Epithelial cell of proximal tubule (primary cell): ENCODE results near the gene CTNNA2. TPM values are rescaled to one million over a fixed set of nuclear protein-coding genes. Genes with fewer than 3 reads are reported as not detected.

Experiments used
- DNase-seq: peaks from one replicate; pipeline ENCODE4 v3.0.0-alpha.2; 2011; ENCODE audit warnings: low read depth
- H3K4me3 ChIP-seq: 2 replicates; pipeline ENCODE4 v1.5.1; 2011; ENCODE audit warnings: low read depth, mild to moderate bottlenecking, low read length
- total RNA-seq: library from RNA; depleted of rRNA; stranded (reverse); fragments of >200 nt; gene quantifications from 2 replicates; pipeline ENCODE4 v1.2.3, GENCODE V29; 2015
- TF ChIP-seq, protein P1 (sequence below): conservative IDR thresholded peaks from 2 replicates; pipeline ENCODE4 v1.5.1; 2012; ENCODE audit warnings: low read depth, mild to moderate bottlenecking, low read length

CTNNA2 gene
- total RNA-seq, 1 donor from 2014 or later: 0.06 TPM

DNA sequence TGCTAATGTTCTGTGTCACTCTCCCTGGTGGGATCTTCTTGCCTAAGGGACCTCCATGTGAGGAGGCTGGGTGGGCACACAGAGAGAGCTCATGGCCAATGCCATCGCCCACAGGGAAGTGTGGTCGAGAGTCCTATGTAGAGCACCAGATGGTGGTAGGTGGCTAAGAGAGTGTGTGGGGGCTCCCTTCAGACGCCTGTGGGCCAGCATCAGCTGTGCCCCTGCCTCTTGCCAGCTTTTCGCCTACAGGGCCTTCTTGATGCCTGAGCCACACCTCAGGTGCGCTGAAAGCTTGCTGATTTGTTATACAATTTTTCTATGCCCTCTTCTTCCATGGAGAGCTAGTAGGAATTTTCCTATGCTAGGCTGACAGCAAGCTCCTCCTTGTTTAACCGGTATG, 753.4 kb downstream of the CTNNA2 start:
- DNase-seq: no peak
- TF ChIP-seq, protein P1, sequence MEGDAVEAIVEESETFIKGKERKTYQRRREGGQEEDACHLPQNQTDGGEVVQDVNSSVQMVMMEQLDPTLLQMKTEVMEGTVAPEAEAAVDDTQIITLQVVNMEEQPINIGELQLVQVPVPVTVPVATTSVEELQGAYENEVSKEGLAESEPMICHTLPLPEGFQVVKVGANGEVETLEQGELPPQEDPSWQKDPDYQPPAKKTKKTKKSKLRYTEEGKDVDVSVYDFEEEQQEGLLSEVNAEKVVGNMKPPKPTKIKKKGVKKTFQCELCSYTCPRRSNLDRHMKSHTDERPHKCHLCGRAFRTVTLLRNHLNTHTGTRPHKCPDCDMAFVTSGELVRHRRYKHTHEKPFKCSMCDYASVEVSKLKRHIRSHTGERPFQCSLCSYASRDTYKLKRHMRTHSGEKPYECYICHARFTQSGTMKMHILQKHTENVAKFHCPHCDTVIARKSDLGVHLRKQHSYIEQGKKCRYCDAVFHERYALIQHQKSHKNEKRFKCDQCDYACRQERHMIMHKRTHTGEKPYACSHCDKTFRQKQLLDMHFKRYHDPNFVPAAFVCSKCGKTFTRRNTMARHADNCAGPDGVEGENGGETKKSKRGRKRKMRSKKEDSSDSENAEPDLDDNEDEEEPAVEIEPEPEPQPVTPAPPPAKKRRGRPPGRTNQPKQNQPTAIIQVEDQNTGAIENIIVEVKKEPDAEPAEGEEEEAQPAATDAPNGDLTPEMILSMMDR: no peak
- H3K4me3 ChIP-seq: no peak overlapping the region

DNA sequence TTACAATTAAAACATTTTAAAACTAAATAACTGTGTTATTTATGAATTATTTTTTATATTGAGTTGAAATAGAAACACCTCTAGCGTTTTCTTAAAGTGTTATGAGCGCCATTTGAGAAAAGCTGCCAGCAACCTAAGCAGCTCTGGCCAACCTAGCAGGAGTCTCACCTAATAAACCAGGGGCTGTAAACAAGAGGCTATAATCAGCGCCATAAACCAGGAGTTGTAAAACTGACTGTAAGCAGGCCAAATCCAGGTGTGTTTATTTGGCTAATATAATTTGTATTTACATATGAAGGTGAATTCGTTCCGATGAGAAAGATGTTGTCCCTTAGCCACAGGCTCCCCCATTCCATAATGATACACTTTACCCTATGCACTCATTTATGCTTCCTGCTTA, 757.0 kb downstream of the CTNNA2 start:
- DNase-seq: no peak
- TF ChIP-seq, protein P1: no peak
- H3K4me3 ChIP-seq: no peak overlapping the region

DNA sequence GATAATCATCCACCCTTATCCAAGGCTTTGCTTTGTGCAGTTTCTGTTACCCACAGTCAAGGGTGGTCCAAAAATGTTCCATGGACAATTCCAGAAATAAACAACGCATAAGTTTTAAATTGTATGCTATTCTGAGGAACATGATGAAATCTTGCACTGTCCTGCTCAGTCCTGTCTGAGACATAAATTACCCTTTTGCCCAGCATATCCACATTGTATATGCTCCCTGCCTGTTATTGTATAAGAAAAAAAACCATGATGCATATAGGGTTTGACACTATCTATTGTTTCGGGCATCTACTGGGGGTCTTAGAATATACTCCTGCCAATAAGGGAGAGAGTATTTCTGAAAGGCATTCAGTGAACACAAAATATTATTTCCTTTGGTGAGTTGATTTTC, 767.7 kb downstream of the CTNNA2 start:
- TF ChIP-seq, protein P1: no peak
- no peak for DNase-seq
- no peak overlapping the region for H3K4me3 ChIP-seq

DNA sequence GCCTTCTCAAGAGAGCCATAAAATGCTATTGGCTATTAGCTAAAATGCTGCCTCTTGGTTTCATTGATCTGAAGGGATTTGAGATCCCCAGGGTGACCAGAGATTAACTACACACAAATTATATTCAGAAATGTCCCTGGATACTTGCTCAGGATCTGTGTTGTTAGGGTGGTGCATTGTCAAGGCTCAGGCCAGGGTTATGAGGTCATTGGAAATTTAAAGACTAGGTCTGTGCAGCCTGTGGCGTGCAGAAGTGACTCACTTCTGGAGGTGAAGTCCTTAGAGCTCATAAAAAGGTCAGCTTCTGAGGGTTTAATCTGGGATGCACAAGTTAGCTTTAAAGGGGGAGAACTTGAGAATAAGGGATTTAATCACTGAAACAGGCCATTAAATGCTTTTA, 768.2 kb downstream of the CTNNA2 start:
- DNase-seq: no peak
- H3K4me3 ChIP-seq: no peak overlapping the region
- TF ChIP-seq, protein P1: no peak

DNA sequence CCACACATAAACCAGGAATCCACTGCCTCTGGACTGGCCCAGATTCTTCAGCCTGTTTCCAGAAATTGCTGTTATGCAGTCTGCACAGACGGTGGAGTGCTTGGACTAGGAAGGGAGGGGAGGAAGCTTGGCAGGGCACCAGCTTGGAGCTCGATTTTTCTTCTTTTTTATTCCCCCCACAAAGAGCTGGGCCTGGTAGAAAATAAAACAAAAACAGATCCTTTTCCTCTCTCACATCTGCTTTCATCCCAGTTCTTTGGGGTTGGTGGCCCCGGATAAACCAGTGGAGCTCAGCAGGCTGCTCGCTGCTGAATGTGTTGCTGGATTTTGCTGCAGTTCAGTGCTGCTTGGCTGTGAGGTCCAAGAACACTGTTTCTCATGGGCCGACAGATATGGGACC, 775.7 kb downstream of the CTNNA2 start:
- no peak overlapping the region for H3K4me3 ChIP-seq
- no peak for DNase-seq
- TF ChIP-seq, protein P1: peak; percentile 40

DNA sequence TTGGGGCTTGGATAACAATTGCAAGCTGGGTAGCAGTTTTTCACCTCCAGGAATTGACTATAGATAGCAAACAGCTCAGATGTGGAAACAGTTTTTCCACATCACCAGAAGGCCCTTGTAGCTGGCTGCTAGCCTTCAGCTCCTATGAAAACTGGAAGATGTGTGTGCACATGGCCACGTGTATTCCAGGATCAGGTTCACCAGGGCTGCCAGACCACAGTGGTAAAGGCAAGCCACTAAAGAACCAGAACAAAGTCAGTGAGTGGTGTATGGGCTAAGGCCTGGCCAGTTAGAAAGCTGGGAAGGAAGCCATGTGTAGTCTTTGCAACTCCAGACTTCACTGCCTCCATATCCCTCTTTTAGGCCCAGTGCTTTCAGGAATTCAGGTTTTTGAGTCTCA, 778.8 kb downstream of the CTNNA2 start:
- DNase-seq: no peak
- TF ChIP-seq, protein P1: no peak
- H3K4me3 ChIP-seq: no peak overlapping the region

DNA sequence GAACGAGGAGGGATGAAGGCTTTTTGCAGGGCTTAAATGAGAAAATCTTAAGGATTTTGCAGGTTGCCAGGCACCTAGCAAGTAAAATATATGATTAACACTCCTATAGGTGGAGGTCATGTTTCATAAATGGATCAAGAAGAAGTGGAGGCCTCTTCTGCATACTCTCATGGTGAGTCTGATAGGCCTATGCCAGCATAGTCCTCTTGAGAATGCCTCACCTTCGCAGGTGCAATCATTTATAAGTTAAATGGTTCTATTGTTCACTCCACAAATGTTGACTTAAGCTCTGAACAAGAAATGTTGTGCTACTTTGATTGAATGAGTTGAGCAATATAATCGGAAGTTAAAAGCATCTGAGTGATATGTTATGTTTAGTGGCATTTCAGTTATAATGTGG, 779.6 kb downstream of the CTNNA2 start:
- no peak for DNase-seq
- TF ChIP-seq, protein P1: no peak
- H3K4me3 ChIP-seq: no peak overlapping the region
